ENCODE measurements around the gene NXPH3.

DNA sequence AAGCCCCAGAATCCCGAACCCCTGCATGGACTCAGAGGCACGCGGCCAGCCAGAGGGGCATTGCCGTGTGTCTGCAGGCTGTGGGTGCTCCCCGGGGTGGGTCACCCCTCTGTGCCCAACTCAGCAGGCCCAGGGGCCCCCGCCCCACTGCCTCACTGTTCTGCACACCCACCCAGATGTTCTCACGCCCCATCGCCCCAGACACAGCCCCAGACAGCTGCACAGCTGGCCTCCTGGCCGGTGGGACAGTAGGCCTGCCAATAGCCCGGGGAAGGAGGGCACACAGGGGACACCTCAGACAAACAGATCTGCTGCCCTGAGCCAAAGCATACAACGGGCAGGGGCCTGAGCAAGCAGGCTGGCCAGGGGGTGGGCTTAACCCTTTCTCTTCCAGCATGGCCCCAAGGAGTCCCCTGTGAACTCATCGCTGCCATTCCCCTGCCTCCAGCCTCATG is 27.6 kb upstream of the NXPH3 start:
- no peak for TF ChIP-seq POLR2A (IDR thresholded peaks at IDR 0.05)
- TF ChIP-seq, protein P1, sequence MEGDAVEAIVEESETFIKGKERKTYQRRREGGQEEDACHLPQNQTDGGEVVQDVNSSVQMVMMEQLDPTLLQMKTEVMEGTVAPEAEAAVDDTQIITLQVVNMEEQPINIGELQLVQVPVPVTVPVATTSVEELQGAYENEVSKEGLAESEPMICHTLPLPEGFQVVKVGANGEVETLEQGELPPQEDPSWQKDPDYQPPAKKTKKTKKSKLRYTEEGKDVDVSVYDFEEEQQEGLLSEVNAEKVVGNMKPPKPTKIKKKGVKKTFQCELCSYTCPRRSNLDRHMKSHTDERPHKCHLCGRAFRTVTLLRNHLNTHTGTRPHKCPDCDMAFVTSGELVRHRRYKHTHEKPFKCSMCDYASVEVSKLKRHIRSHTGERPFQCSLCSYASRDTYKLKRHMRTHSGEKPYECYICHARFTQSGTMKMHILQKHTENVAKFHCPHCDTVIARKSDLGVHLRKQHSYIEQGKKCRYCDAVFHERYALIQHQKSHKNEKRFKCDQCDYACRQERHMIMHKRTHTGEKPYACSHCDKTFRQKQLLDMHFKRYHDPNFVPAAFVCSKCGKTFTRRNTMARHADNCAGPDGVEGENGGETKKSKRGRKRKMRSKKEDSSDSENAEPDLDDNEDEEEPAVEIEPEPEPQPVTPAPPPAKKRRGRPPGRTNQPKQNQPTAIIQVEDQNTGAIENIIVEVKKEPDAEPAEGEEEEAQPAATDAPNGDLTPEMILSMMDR (IDR thresholded peaks at IDR 0.05), result no peak
